GM18858 (cell line): Measurements from ENCODE around the gene MSRB1.
A peak's percentile ranks its signal among the peaks of the same experiment; 100 is the strongest.
"Not testable (repeated sequence)": the region's sequence is repeated elsewhere in the genome, so short reads cannot be mapped to it uniquely, and the experiment has no call there.

Experiments used
- ATAC-seq: cut with Tn5 transposase; IDR thresholded peaks from one replicate; pipeline ENCODE4 v1.9.1; 2021; ENCODE audit not compliant: unreplicated experiment

MSRB1 gene

GRCh38 chr16:1962161-1963153 is 19.5 kb upstream of the MSRB1 start:
- not testable (repeated sequence) for ATAC-seq

- ATAC-seq = no peak
These were observed 18.7 kb upstream of the MSRB1 start for GRCh38 chr16:1961651-1962067.

- ATAC-seq = no peak
These were observed 17.9 kb upstream of the MSRB1 start for GRCh38 chr16:1960665-1961630.

GRCh38 chr16:1959269-1960039 is 16.5 kb upstream of the MSRB1 start, which contains the start of gene NDUFB10:
TSS of gene NDUFB10 (plus strand) at chr16:1959538. CDS start at chr16:1959625, 87 bp downstream.
- ATAC-seq = peak; percentile 54

GRCh38 chr16:1958715-1959268 is 15.8 kb upstream of the MSRB1 start:
- ATAC-seq = no peak

GRCh38 chr16:1958143-1958491 is 15.1 kb upstream of the MSRB1 start:
- ATAC-seq = not testable (repeated sequence)

- not testable (repeated sequence) for ATAC-seq
These were observed 14.6 kb upstream of the MSRB1 start for GRCh38 chr16:1957434-1958142.

GRCh38 chr16:1953734-1954133 is 10.7 kb upstream of the MSRB1 start:
- no peak for ATAC-seq

- no peak for ATAC-seq
These were observed 7.6 kb upstream of the MSRB1 start for GRCh38 chr16:1950559-1950958.

- no peak for ATAC-seq
These were observed 7.0 kb upstream of the MSRB1 start for GRCh38 chr16:1950047-1950446.

- ATAC-seq = no peak
These were observed 6.5 kb upstream of the MSRB1 start for GRCh38 chr16:1949507-1949906.

- no peak for ATAC-seq
These were observed 4.3 kb upstream of the MSRB1 start for GRCh38 chr16:1947369-1947670.

GRCh38 chr16:1946495-1947368 is 3.7 kb upstream of the MSRB1 start:
- no peak for ATAC-seq

- no peak for ATAC-seq
These were observed 2.8 kb upstream of the MSRB1 start for GRCh38 chr16:1945559-1946391.

- no peak for ATAC-seq
These were observed 1.7 kb upstream of the MSRB1 start for GRCh38 chr16:1944612-1945199.

- no peak for ATAC-seq
These were observed 771 bp downstream of the MSRB1 start for GRCh38 chr16:1942047-1942809.
